CD4-positive, alpha-beta T cell treated with Interleukin-15 for 1 hour (primary cell): ENCODE measurements around the gene COA1.
"Not testable (repeated sequence)": the region's sequence is repeated elsewhere in the genome, so short reads cannot be mapped to it uniquely, and the experiment has no call there.

Source experiments
- DNase-seq: peaks from one replicate; pipeline ENCODE4 v3.0.0-alpha.2; 2020

Gene COA1

GRCh38 chr7:43726466-43726865 is 2.9 kb downstream of the COA1 start:
- DNase-seq, result no peak

- DNase-seq, result no peak
These were observed 4.1 kb downstream of the COA1 start for GRCh38 chr7:43725251-43725650.

- DNase-seq, result no peak
These were observed 6.3 kb downstream of the COA1 start for GRCh38 chr7:43723007-43723341.

GRCh38 chr7:43721193-43721806 is 8.0 kb downstream of the COA1 start:
- no peak for DNase-seq

- no peak for DNase-seq
These were observed 12.7 kb downstream of the COA1 start for GRCh38 chr7:43716598-43716997.

GRCh38 chr7:43715966-43716365 is 13.4 kb downstream of the COA1 start:
- not testable (repeated sequence) for DNase-seq

- no peak for DNase-seq
These were observed 17.8 kb downstream of the COA1 start for GRCh38 chr7:43711503-43711902.

GRCh38 chr7:43708055-43708454 is 21.3 kb downstream of the COA1 start:
- DNase-seq, result not testable (repeated sequence)

- no peak for DNase-seq
These were observed 25.8 kb downstream of the COA1 start for GRCh38 chr7:43703573-43703972.

GRCh38 chr7:43702974-43703373 is 26.3 kb downstream of the COA1 start:
- no peak for DNase-seq

- no peak for DNase-seq
These were observed 27.4 kb downstream of the COA1 start for GRCh38 chr7:43701929-43702328.

- no peak for DNase-seq
These were observed 27.8 kb downstream of the COA1 start for GRCh38 chr7:43701500-43701854.

- no peak for DNase-seq
These were observed 28.4 kb downstream of the COA1 start for GRCh38 chr7:43700646-43701499.

- no peak for DNase-seq
These were observed 29.2 kb downstream of the COA1 start for GRCh38 chr7:43700059-43700501.

GRCh38 chr7:43698460-43699255 is 30.7 kb downstream of the COA1 start:
- no peak for DNase-seq

- DNase-seq, result no peak
These were observed 31.6 kb downstream of the COA1 start for GRCh38 chr7:43697690-43698089.

GRCh38 chr7:43695365-43695764 is 34.0 kb downstream of the COA1 start:
- no peak for DNase-seq

- no peak for DNase-seq
These were observed 34.9 kb downstream of the COA1 start for GRCh38 chr7:43694399-43694748.

- no peak for DNase-seq
These were observed 35.5 kb downstream of the COA1 start for GRCh38 chr7:43693687-43694398.

- DNase-seq, result no peak
These were observed 36.5 kb downstream of the COA1 start for GRCh38 chr7:43692582-43693373.

- DNase-seq, result no peak
These were observed 37.7 kb downstream of the COA1 start for GRCh38 chr7:43691611-43692010.

- DNase-seq, result no peak
These were observed 40.2 kb downstream of the COA1 start for GRCh38 chr7:43689115-43689514.
